ENCODE data around the gene OGT.
"Not testable (repeated sequence)": the region's sequence is repeated elsewhere in the genome, so short reads cannot be mapped to it uniquely, and the experiment has no call there.

The OGT gene

DNA sequence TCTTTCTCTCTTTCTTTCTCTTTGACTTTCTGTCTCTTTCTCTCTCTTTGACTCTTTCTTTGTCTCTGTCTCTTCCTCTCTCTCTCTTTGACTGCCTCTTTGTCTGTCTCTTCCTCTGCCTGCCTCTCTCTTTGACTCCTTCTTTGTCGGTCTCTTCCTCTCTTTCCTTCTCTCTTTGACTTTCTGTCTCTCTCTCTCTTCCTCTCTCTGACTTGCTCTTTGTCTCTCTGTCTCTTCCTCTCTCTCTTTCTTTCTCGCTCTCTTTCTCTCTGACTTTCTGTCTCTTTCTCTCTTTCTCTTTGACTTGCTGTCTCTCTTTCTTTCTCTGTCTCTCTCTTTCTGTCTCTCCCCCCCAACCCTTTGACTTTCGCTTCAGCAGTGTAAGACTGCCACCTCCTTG is 36.4 kb upstream of the OGT start:
- Histone ChIP-seq H3K27ac (no peak overlapping the region), H3K36me3 (no peaks in the 10 kb centered on the region), H3K4me3 (ENCODE audit: low read depth, low read length) (no peak overlapping the region), H3K27me3 (ENCODE audit: insufficient read depth, low read depth, severe bottlenecking) (peaks cover 3% of the 10 kb centered on the region), H3K9me3 (ENCODE audit: severe bottlenecking) (no peaks in the 10 kb centered on the region)
- no peak for DNase-seq
- TF ChIP-seq, protein P1, sequence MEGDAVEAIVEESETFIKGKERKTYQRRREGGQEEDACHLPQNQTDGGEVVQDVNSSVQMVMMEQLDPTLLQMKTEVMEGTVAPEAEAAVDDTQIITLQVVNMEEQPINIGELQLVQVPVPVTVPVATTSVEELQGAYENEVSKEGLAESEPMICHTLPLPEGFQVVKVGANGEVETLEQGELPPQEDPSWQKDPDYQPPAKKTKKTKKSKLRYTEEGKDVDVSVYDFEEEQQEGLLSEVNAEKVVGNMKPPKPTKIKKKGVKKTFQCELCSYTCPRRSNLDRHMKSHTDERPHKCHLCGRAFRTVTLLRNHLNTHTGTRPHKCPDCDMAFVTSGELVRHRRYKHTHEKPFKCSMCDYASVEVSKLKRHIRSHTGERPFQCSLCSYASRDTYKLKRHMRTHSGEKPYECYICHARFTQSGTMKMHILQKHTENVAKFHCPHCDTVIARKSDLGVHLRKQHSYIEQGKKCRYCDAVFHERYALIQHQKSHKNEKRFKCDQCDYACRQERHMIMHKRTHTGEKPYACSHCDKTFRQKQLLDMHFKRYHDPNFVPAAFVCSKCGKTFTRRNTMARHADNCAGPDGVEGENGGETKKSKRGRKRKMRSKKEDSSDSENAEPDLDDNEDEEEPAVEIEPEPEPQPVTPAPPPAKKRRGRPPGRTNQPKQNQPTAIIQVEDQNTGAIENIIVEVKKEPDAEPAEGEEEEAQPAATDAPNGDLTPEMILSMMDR (IDR thresholded peaks at IDR 0.05; ENCODE audit: low read depth, low read length) = no peak

DNA sequence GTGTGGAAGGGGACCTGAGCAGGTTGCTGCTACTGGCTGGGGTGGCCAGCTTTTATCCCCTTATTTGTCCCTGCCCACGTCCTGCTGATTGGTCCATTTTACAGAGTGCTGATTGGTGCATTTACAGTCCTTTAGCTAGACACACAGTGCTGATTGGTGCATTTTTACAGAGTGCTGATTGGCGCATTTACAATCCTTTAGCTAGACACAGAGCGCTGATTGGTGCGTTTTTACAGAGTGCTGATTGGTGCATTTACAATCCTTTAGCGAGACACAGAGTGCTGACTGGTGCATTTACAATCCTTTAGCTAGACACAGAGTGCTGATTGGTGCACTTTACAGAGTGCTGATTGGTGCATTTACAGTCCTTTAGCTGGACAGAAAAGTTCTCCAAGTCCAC is 30.8 kb upstream of the OGT start:
- H3K27me3 ChIP-seq (ENCODE audit: insufficient read depth, low read depth, severe bottlenecking) = not testable (repeated sequence)

DNA sequence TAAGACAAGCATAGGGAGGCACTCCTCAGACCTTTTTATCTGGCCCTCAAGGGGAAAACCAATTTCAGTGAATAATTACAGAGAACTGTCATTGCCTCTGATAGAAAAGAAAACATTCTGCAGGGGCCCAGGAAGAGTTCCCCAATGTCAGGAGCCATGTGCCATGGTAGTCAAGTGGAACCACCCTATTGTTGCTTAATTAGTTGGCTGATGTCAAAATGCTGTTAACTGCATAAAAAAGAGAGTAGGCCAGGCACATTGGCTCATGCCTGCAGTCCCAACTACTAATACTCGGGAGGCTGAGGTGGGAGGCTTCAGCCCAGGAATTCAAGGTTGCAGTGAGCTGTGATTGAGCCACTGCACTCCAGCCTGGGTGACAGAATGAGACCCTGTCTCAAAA is 28.6 kb upstream of the OGT start:
- DNase-seq = no peak
- peaks cover 2% of the 10 kb centered on the region for H3K9me3 ChIP-seq (ENCODE audit: severe bottlenecking)
- H3K36me3 ChIP-seq = no peaks in the 10 kb centered on the region
- TF ChIP-seq, protein P1 (IDR thresholded peaks at IDR 0.05; ENCODE audit: low read depth, low read length) = no peak
- H3K27me3 ChIP-seq (ENCODE audit: insufficient read depth, low read depth, severe bottlenecking) = no peaks in the 10 kb centered on the region
- no peak overlapping the region for H3K4me3 ChIP-seq (ENCODE audit: low read depth, low read length)
- no peak overlapping the region for H3K27ac ChIP-seq

More for the DNA sequence above, 30.8 kb upstream of the OGT start:
- not testable (repeated sequence) for DNase-seq; H3K9me3 ChIP-seq (ENCODE audit: severe bottlenecking); H3K36me3 ChIP-seq; H3K27ac ChIP-seq; H3K4me3 ChIP-seq (ENCODE audit: low read depth, low read length)

DNA sequence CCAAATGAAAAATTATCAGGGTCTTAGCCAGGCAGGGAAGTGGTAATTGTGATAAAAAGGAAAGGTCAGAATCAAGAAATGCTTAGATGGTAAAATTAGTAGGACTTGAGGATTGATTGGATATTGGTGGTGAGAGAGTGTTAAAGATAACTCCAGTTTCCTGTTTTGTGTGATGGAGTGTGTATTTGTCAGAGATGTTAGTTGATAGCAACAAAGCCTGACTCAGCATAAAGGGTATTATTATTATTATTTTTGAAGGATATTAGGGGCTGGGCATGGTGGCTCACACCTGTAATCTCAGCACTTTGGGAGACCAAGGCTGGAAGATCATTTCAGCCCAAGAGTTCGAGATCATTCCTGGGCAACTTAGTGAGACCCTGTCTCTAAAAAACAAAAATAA is 23.6 kb upstream of the OGT start:
- no peak overlapping the region for H3K4me3 ChIP-seq (ENCODE audit: low read depth, low read length)
- TF ChIP-seq, protein P1 (IDR thresholded peaks at IDR 0.05; ENCODE audit: low read depth, low read length) = no peak
- DNase-seq = no peak
- no peaks in the 10 kb centered on the region for H3K36me3 ChIP-seq
- H3K27ac ChIP-seq = no peak overlapping the region
- no peaks in the 10 kb centered on the region for H3K9me3 ChIP-seq (ENCODE audit: severe bottlenecking)
- peaks cover 8% of the 10 kb centered on the region for H3K27me3 ChIP-seq (ENCODE audit: insufficient read depth, low read depth, severe bottlenecking)

DNA sequence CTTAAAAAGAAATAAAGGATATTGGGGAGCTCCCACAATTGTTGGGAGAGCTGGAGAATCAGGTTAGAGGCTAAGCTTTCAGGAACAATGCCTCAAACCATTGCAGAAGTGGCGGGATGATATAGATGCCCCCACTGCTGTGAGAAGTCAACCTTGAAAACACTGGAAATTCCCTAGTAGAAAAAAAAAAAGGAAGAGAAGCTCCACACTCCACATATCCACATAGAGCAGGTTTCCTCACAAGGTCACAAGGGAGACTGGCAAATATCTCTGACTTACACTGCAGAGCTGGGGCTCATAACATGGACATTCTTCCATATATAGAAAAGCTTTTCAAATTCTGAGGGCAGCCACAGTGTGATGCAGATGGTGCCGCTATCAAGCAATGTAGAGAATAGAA is 22.7 kb upstream of the OGT start:
- Histone ChIP-seq H3K4me3 (ENCODE audit: low read depth, low read length) (no peak overlapping the region), H3K27me3 (ENCODE audit: insufficient read depth, low read depth, severe bottlenecking) (peaks cover 8% of the 10 kb centered on the region), H3K36me3 (no peaks in the 10 kb centered on the region), H3K9me3 (ENCODE audit: severe bottlenecking) (no peaks in the 10 kb centered on the region), H3K27ac (no peak overlapping the region)
- TF ChIP-seq, protein P1 (IDR thresholded peaks at IDR 0.05; ENCODE audit: low read depth, low read length) = no peak
- DNase-seq = no peak

DNA sequence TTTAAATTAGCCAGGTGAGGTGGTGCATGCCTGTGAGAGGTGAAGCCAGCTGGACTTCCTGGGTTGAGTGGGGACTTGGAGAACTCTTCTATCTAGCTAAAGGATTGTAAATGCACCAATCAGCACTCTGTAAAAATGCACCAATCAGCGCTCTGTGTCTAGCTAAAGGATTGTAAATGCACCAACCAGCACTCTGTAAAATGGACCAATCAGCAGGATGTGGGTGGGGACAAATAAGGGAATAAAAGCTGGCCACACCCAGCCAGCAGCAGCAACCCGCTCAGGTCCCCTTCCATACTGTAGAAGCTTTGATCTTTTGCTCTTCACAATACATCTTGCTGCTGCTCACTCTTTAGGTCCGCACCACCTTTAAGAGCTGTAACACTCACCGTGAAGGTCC is 19.2 kb upstream of the OGT start:
- peaks cover 15% of the 10 kb centered on the region for H3K27me3 ChIP-seq (ENCODE audit: insufficient read depth, low read depth, severe bottlenecking)
- DNase-seq; H3K27ac ChIP-seq; H3K4me3 ChIP-seq (ENCODE audit: low read depth, low read length); H3K9me3 ChIP-seq (ENCODE audit: severe bottlenecking); H3K36me3 ChIP-seq: not testable (repeated sequence)

DNA sequence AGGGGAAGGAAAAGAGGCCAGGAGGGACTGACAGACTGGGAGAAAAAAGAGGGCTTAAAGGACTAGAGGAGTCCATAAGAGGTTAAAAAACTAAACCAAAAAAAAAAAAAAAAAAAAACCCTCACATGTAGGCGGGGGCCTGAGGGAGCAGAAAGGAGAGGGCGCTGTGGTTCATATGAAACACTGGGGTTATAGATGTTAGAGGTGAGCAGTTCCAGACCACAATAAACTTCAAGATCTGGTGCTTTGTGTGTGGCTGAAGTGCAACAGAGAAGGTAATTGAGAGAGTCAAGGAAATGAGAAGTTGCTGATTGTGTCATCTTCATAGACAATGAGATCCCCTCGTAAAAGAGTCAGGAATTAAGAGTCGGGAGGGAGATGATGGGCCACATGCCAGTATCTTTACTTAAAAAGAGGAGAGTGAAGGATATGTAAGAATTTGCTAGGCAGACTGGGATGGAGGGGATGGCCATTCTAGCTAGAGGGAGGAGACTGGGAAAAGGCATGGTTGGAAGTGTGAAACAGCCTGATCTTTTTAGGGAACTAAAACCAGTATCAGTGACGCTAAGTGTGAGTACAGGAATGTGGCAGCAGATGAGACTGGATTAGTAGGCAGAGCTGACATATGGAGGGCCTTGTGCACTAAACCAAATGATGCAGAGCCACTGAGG is 18.4 kb upstream of the OGT start:
- peak; percentile 9 for DNase-seq
- no peaks in the 10 kb centered on the region for H3K36me3 ChIP-seq

More for the DNA sequence above, 18.4 kb upstream of the OGT start:
- Histone ChIP-seq H3K4me3 (ENCODE audit: low read depth, low read length) (no peak overlapping the region), H3K9me3 (ENCODE audit: severe bottlenecking) (no peaks in the 10 kb centered on the region), H3K27me3 (ENCODE audit: insufficient read depth, low read depth, severe bottlenecking) (peaks cover 15% of the 10 kb centered on the region), H3K27ac (no peak overlapping the region)
- TF ChIP-seq, protein P1 (IDR thresholded peaks at IDR 0.05; ENCODE audit: low read depth, low read length) = no peak

Data from WERI-Rb-1 (cell line).